Measurements from ENCODE around the gene MED16. TPM values are rescaled to one million over a fixed set of nuclear protein-coding genes. Genes with fewer than 3 reads are reported as not detected.

MED16 gene
- total RNA-seq, 1 donor from 2014 or later: 74.2 TPM

GRCh38 chr19:929203-929890 lies 36.4 kb upstream of the MED16 start:
- Mint-ChIP-seq H3K9me3 (no peaks in the 10 kb centered on the region), H3K4me1 (ENCODE audit: unreplicated experiment) (peaks cover 9% of the 10 kb centered on the region), H3K27ac (no peak overlapping the region), H3K27me3 (no peaks in the 10 kb centered on the region), H3K4me3 (no peak overlapping the region), H3K36me3 (no peaks in the 10 kb centered on the region)
- peak; percentile 68 for DNase-seq (ENCODE audit: extremely low spot score, unreplicated experiment)
- no peak for TF ChIP-seq CTCF (conservative IDR thresholded peaks at IDR 0.05)

- Mint-ChIP-seq H3K27ac (peak overlapping the region; percentile 53), H3K36me3 (no peaks in the 10 kb centered on the region), H3K9me3 (no peaks in the 10 kb centered on the region), H3K27me3 (no peaks in the 10 kb centered on the region), H3K4me3 (peak overlapping the region; percentile 79), H3K4me1 (ENCODE audit: unreplicated experiment) (peaks cover 9% of the 10 kb centered on the region)
- no peak for TF ChIP-seq CTCF (conservative IDR thresholded peaks at IDR 0.05)
- DNase-seq (ENCODE audit: extremely low spot score, unreplicated experiment): no peak
Measured at GRCh38 chr19:928471-929202, 35.6 kb upstream of the MED16 start.

DNA sequence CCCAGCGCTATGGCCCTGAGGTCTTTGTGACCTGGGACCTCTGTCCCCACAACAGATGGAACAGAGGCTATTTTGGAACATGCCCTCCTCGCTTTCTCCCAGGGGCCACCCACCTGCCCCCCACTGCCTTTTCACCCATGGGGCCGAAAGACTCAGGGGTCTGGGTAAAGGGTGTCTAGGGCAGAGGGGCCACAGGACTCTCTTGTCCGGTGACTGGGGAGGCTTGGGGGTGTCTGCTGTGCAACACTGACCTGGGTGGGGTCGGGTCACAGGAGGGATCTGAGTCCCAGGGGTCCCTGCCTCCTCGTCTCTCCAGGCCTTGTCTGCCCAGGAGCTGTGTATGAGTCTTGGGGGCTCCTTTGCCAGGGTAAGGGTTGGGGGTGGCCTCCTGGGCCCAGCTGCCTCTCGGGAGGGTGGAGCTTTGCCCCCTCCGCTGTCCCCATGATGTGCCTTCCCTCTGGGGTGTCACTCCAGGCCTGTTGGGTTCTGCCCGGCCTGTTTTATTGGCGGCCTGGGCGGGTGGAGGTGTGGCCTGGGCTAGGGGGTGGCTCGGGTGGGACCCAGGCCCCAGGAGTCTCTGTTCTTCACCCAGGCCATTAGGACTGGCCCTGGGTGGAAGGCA lies 34.9 kb upstream of the MED16 start:
- no peak for TF ChIP-seq CTCF (conservative IDR thresholded peaks at IDR 0.05)
- Mint-ChIP-seq H3K27ac (peak overlapping the region; percentile 21), H3K4me1 (ENCODE audit: unreplicated experiment) (peaks cover 8% of the 10 kb centered on the region), H3K27me3 (no peaks in the 10 kb centered on the region), H3K9me3 (no peaks in the 10 kb centered on the region), H3K4me3 (peak overlapping the region; percentile 79), H3K36me3 (no peaks in the 10 kb centered on the region)
- DNase-seq (ENCODE audit: extremely low spot score, unreplicated experiment): peak; percentile 70

- no peaks in the 10 kb centered on the region for H3K27me3 Mint-ChIP-seq
- peaks cover 5% of the 10 kb centered on the region for H3K4me1 Mint-ChIP-seq (ENCODE audit: unreplicated experiment)
- H3K27ac Mint-ChIP-seq: no peak overlapping the region
- H3K36me3 Mint-ChIP-seq: no peaks in the 10 kb centered on the region
- no peaks in the 10 kb centered on the region for H3K9me3 Mint-ChIP-seq
- TF ChIP-seq CTCF (conservative IDR thresholded peaks at IDR 0.05): no peak
- no peak for DNase-seq (ENCODE audit: extremely low spot score, unreplicated experiment)
- H3K4me3 Mint-ChIP-seq: peak overlapping the region; percentile 79
Measured at GRCh38 chr19:927351-927779, 34.4 kb upstream of the MED16 start.

GRCh38 chr19:926589-927350 lies 33.8 kb upstream of the MED16 start:
- peak; percentile 76 for DNase-seq (ENCODE audit: extremely low spot score, unreplicated experiment)
- Mint-ChIP-seq H3K27me3 (no peaks in the 10 kb centered on the region), H3K4me1 (ENCODE audit: unreplicated experiment) (peaks cover 6% of the 10 kb centered on the region), H3K36me3 (no peaks in the 10 kb centered on the region), H3K9me3 (no peaks in the 10 kb centered on the region), H3K27ac (no peak overlapping the region), H3K4me3 (peak overlapping the region; percentile 90)
- no peak for TF ChIP-seq CTCF (conservative IDR thresholded peaks at IDR 0.05)

Measured in type B pancreatic cell (in vitro differentiated cells).